H1 (cell line): ENCODE measurements around the gene CNST. TPM values are rescaled to one million over a fixed set of nuclear protein-coding genes. Genes with fewer than 3 reads are reported as not detected.

Experiments
- ASH2L ChIP-seq: fragments of 200-600, 300-600 bp; sonication (generic); IDR thresholded peaks from one replicate; pipeline ENCODE4 v1.7.1; 2017; ENCODE audit warnings: low read length
- BRCA1 ChIP-seq: IDR thresholded peaks from 2 replicates; pipeline ENCODE4 v1.6.1; 2012; ENCODE audit warnings: low read depth, low read length, improper control_type of control experiment
- CEBPB ChIP-seq: IDR thresholded peaks from 2 replicates; pipeline ENCODE4 v1.6.1; 2012; ENCODE audit warnings: low read depth, low read length
- CHD7 ChIP-seq: fragments of 300-600 bp; sonication (generic); IDR thresholded peaks from 2 replicates; pipeline ENCODE4 v1.7.1; 2012; ENCODE audit warnings: low read length, moderate library complexity, mild to moderate bottlenecking, inconsistent platforms; ENCODE audit not compliant: insufficient replicate concordance
- EGR1 ChIP-seq: IDR thresholded peaks from 2 replicates; pipeline ENCODE4 v1.6.1; 2011; ENCODE audit warnings: low read depth, low read length, borderline replicate concordance
- FOSL1 ChIP-seq: IDR thresholded peaks from 2 replicates; pipeline ENCODE4 v1.6.1; 2011; ENCODE audit warnings: mild to moderate bottlenecking, low read depth, low read length, moderate library complexity; ENCODE audit not compliant: insufficient read depth
- GTF2F1 ChIP-seq: IDR thresholded peaks from 2 replicates; pipeline ENCODE4 v1.6.1; 2012; ENCODE audit warnings: low read depth, low read length, improper control_type of control experiment, borderline replicate concordance
- JUN ChIP-seq: IDR thresholded peaks from 2 replicates; pipeline ENCODE4 v1.6.1; 2011; ENCODE audit warnings: low read depth, mild to moderate bottlenecking, improper control_type of control experiment, low read length
- JUND ChIP-seq: IDR thresholded peaks from 2 replicates; pipeline ENCODE4 v1.6.1; 2011; ENCODE audit warnings: mild to moderate bottlenecking, improper control_type of control experiment, low read length
- MAX ChIP-seq: IDR thresholded peaks from 2 replicates; pipeline ENCODE4 v1.6.1; 2012; ENCODE audit warnings: inconsistent platforms
- SAP30 ChIP-seq: fragments of 300-600 bp; sonication (generic); IDR thresholded peaks from 2 replicates; pipeline ENCODE4 v1.7.1; 2012; ENCODE audit warnings: low read length, moderate library complexity, mild to moderate bottlenecking, inconsistent platforms; ENCODE audit not compliant: insufficient read depth, insufficient replicate concordance
- SUZ12 ChIP-seq: fragments of 200-600 bp; sonication (generic); IDR thresholded peaks from 2 replicates; pipeline ENCODE4 v1.6.1; 2012; ENCODE audit warnings: mild to moderate bottlenecking, inconsistent platforms, low read length, moderate library complexity, mixed read lengths
- polyA plus RNA-seq, 7 experiments: library from polyadenylated mRNA; depleted of rRNA in 3 of 7; stranded (reverse) in 5 of 7; unstranded in 2 of 7; fragments of >200 nt in 5 of 7; fragments of 200-250 nt in 2 of 7; gene quantifications; 1 replicate in 5 of 7; 2 replicates in 1 of 7; 4 replicates in 1 of 7; pipeline versions ENCODE4 v1.2.1 to v1.2.3, GENCODE V29; 2011 to 2013; ENCODE audit warnings: missing spikeins in 2 of 7, mixed read lengths in 2 of 7
- total RNA-seq: library from RNA; stranded (reverse); fragmentation: NEBNext Ultra II Directional; extraction: Animal tissue kit (Norgen Biotek cat#: 25700); gene quantifications from 2 replicates; pipeline ENCODE4 v1.2.1, GENCODE V29; 2021

The CNST gene
- total and polyA plus RNA-seq, 2 of the 8 experiments (the other 6 are each of a cell fraction or from before 2014, with no cell fraction given), result 5.3 to 21.3 TPM

GRCh38 chr1:246519514-246519913 lies 46.7 kb upstream of the CNST start (continued):
- no peak for TF ChIP-seq CHD7
- TF ChIP-seq JUN, result no peak
- no peak for TF ChIP-seq BRCA1
- TF ChIP-seq MAX, result no peak
- no peak for TF ChIP-seq SUZ12
- TF ChIP-seq CEBPB, result no peak
- TF ChIP-seq GTF2F1, result no peak
- TF ChIP-seq SAP30, result no peak
- TF ChIP-seq EGR1, result no peak
- TF ChIP-seq ASH2L, result no peak
- TF ChIP-seq FOSL1, result no peak
- TF ChIP-seq JUND, result no peak
